ENCODE measurements around the gene SCAMP3. TPM values are rescaled to one million over a fixed set of nuclear protein-coding genes. Genes with fewer than 3 reads are reported as not detected.
A peak's percentile ranks its signal among the peaks of the same experiment; 100 is the strongest.
"Not testable (repeated sequence)": the region's sequence is repeated elsewhere in the genome, so short reads cannot be mapped to it uniquely, and the experiment has no call there.

The SCAMP3 gene
- total RNA-seq, 1 donor: 41.3 TPM

DNA sequence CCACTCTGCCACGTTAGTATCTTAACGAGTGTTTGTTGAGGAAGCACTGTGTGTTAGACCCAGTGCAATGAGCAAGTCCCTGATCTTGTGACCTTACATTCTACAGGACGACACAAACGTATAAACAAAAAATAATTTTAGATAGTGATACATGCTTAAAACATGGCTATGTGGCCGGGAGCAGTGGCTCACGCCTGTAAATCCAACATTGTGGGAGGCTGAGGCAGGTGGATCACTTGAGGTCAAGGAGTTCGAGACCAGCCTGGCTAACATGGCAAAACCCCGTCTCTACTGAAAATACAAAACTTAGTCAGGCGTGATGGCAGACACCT lies 34.1 kb downstream of the SCAMP3 start:
- Histone ChIP-seq H3K4me1 (ENCODE audit: insufficient read depth, low read length) (peaks cover 52% of the 10 kb centered on the region), H3K4me2 (ENCODE audit: insufficient read depth, low read length) (peak overlapping the region; percentile 97), H3K27ac (ENCODE audit: low read depth, low read length) (peak overlapping the region; percentile 91), H3K36me3 (ENCODE audit: insufficient read depth, low read length) (no peaks in the 10 kb centered on the region), H3K79me2 (ENCODE audit: insufficient read depth, low read length) (peaks cover 16% of the 10 kb centered on the region), H4K20me1 (ENCODE audit: insufficient read depth, low read length) (peaks cover 2% of the 10 kb centered on the region), H3K27me3 (ENCODE audit: insufficient read depth, low read length) (no peaks in the 10 kb centered on the region), H3K9me3 (ENCODE audit: low read depth, low read length) (no peaks in the 10 kb centered on the region), H3K4me3 (ENCODE audit: insufficient read depth, low read length) (peak overlapping the region; percentile 82), H2AFZ (ENCODE audit: low read length) (peak overlapping the region; percentile 97)
- no peak for DNase-seq (ENCODE audit: insufficient read length, low spot score, missing footprints)
- TF ChIP-seq, protein P1, sequence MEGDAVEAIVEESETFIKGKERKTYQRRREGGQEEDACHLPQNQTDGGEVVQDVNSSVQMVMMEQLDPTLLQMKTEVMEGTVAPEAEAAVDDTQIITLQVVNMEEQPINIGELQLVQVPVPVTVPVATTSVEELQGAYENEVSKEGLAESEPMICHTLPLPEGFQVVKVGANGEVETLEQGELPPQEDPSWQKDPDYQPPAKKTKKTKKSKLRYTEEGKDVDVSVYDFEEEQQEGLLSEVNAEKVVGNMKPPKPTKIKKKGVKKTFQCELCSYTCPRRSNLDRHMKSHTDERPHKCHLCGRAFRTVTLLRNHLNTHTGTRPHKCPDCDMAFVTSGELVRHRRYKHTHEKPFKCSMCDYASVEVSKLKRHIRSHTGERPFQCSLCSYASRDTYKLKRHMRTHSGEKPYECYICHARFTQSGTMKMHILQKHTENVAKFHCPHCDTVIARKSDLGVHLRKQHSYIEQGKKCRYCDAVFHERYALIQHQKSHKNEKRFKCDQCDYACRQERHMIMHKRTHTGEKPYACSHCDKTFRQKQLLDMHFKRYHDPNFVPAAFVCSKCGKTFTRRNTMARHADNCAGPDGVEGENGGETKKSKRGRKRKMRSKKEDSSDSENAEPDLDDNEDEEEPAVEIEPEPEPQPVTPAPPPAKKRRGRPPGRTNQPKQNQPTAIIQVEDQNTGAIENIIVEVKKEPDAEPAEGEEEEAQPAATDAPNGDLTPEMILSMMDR (IDR thresholded peaks at IDR 0.05; ENCODE audit: extremely low read depth, low read depth, low read length): no peak

DNA sequence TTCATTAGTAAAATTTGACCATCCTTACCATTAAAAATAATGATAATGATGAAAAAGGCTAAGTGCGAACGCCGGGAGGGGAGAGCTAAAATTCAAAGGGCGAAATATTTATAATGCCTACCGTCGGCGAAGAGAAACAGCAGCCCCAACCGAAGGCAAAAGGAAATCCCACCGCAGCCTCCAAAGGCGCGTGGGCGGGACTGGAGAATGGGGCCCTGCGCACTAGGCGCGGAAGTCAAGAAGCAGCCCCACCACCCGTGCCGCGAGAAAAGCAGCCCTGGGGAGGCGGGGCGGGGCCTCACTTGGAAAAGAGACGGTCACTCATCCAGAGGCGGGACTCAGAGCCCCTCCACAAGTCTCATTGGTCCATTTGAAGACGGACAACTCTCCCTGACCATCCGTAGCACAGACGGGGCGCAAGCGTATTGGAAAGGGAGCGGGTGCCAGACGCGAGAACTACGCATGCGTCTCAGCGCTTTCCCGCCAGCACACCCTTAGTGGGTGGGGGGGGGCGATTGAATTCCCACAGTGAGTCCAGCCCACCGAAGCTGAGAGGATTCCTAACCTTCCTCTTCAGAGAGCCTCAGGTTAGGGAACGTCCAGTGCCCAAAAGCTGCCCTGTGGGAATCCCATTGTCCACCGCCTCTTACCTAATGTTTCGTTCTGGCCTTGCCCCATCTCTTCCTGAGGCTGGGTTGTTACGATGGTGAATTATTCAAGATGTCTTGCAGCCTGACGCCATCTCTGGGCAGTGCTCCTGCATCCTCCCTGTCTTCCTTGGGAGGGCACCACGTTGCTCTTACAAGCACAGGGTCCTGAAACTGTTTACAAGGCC lies 34.7 kb downstream of the SCAMP3 start:
- Histone ChIP-seq H3K9me3 (ENCODE audit: low read depth, low read length) (no peaks in the 10 kb centered on the region), H4K20me1 (ENCODE audit: insufficient read depth, low read length) (peaks cover 2% of the 10 kb centered on the region), H3K4me1 (ENCODE audit: insufficient read depth, low read length) (peaks cover 48% of the 10 kb centered on the region), H2AFZ (ENCODE audit: low read length) (peak overlapping the region; percentile 97), H3K4me3 (ENCODE audit: insufficient read depth, low read length) (peak overlapping the region; percentile 82), H3K79me2 (ENCODE audit: insufficient read depth, low read length) (peaks cover 16% of the 10 kb centered on the region), H3K27ac (ENCODE audit: low read depth, low read length) (peak overlapping the region; percentile 91), H3K36me3 (ENCODE audit: insufficient read depth, low read length) (no peaks in the 10 kb centered on the region), H3K4me2 (ENCODE audit: insufficient read depth, low read length) (peak overlapping the region; percentile 97), H3K27me3 (ENCODE audit: insufficient read depth, low read length) (no peaks in the 10 kb centered on the region)
- peak; percentile 99 for DNase-seq (ENCODE audit: insufficient read length, low spot score, missing footprints)
- TF ChIP-seq, protein P1 (IDR thresholded peaks at IDR 0.05; ENCODE audit: extremely low read depth, low read depth, low read length): no peak

DNA sequence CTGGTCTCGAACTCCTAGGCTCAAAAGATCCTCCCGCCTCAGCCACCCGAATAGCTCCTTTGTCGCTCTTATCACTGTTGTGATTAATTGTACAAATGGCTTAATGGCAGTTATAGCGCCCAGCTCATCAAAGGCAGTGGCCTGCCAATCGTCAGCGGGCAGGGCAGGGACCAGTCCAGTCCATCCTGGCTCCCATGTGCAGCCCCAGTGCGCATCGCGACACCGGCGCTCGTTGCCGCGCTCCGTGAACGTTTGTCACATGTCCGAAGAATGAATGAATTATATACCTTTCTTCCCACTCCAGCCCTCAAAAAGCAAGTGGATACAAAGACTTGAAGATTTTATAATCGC lies 35.3 kb downstream of the SCAMP3 start:
- H2AFZ ChIP-seq (ENCODE audit: low read length): peak overlapping the region; percentile 73
- H3K4me3 ChIP-seq (ENCODE audit: insufficient read depth, low read length): peak overlapping the region; percentile 82
- H3K27me3 ChIP-seq (ENCODE audit: insufficient read depth, low read length): no peaks in the 10 kb centered on the region
- TF ChIP-seq, protein P1 (IDR thresholded peaks at IDR 0.05; ENCODE audit: extremely low read depth, low read depth, low read length): no peak
- H3K9me3 ChIP-seq (ENCODE audit: low read depth, low read length): no peaks in the 10 kb centered on the region
- peak; percentile 77 for DNase-seq (ENCODE audit: insufficient read length, low spot score, missing footprints)
- H3K79me2 ChIP-seq (ENCODE audit: insufficient read depth, low read length): peaks cover 16% of the 10 kb centered on the region
- H4K20me1 ChIP-seq (ENCODE audit: insufficient read depth, low read length): peaks cover 2% of the 10 kb centered on the region
- H3K36me3 ChIP-seq (ENCODE audit: insufficient read depth, low read length): no peaks in the 10 kb centered on the region
- H3K4me1 ChIP-seq (ENCODE audit: insufficient read depth, low read length): peaks cover 42% of the 10 kb centered on the region
- peak overlapping the region; percentile 89 for H3K27ac ChIP-seq (ENCODE audit: low read depth, low read length)
- peak overlapping the region; percentile 91 for H3K4me2 ChIP-seq (ENCODE audit: insufficient read depth, low read length)

DNA sequence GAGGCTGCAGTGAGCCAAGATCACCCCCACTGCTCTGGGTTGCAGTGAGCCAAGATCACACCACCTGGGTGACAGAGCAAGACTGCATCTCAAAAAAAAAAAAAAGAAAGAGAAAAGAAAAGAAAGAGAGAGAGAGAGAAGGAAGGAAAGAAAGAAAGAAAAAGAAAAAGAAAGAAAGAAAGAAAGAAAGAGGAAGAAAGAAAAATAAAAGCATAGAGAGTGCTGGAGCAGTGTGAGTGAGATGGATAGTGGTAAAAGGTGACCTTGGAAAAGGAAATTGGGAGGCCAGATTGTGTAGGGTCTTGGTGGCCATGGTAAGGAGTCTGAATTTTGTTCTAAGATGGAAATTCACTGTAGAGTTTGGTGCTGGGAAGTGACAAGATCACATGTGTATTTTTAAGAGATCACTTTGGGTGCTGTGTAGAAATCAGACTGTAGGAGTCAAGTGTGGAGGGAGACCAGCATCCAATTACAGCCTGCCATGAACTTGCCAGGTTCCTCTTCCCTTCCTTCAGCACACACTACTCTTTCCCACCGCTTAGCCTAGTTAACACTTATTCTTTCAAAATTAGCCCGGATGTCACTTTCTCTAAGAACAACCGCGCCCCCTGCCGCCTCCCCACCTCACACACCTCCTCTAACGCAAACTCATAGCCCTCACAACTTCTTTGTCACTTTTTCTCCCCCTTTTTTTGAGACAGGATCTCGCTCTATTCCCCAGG lies 35.8 kb downstream of the SCAMP3 start:
- Histone ChIP-seq H3K4me2 (ENCODE audit: insufficient read depth, low read length) (peak overlapping the region; percentile 91), H3K4me1 (ENCODE audit: insufficient read depth, low read length) (peaks cover 37% of the 10 kb centered on the region), H4K20me1 (ENCODE audit: insufficient read depth, low read length) (peaks cover 2% of the 10 kb centered on the region), H3K27me3 (ENCODE audit: insufficient read depth, low read length) (no peaks in the 10 kb centered on the region), H3K4me3 (ENCODE audit: insufficient read depth, low read length) (peak overlapping the region; percentile 82), H3K36me3 (ENCODE audit: insufficient read depth, low read length) (no peaks in the 10 kb centered on the region), H3K9me3 (ENCODE audit: low read depth, low read length) (no peaks in the 10 kb centered on the region), H3K79me2 (ENCODE audit: insufficient read depth, low read length) (peaks cover 16% of the 10 kb centered on the region), H3K27ac (ENCODE audit: low read depth, low read length) (peak overlapping the region; percentile 89), H2AFZ (ENCODE audit: low read length) (peak overlapping the region; percentile 73)
- DNase-seq (ENCODE audit: insufficient read length, low spot score, missing footprints): peak; percentile 78
- TF ChIP-seq, protein P1 (IDR thresholded peaks at IDR 0.05; ENCODE audit: extremely low read depth, low read depth, low read length): peak; percentile 61

DNA sequence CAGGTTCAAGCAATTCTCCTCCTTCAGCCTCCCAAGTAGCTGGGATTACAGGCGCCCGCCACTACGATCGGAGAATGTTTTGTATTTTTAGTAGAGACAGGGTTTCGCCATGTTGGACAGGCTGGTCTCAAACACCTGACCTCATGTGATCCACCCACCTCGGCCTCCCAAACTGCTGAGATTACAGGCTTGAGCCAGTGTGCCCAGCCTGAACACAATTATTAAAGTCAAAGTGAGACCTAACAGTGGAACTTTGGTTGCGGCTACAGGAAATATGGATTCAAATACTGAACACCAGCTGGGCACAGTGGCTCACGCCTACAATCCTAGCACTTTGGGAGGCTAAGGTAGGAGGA lies 36.8 kb downstream of the SCAMP3 start:
- peaks cover 16% of the 10 kb centered on the region for H3K79me2 ChIP-seq (ENCODE audit: insufficient read depth, low read length)
- not testable (repeated sequence) for H4K20me1 ChIP-seq (ENCODE audit: insufficient read depth, low read length); H3K4me3 ChIP-seq (ENCODE audit: insufficient read depth, low read length); H2AFZ ChIP-seq (ENCODE audit: low read length); H3K27me3 ChIP-seq (ENCODE audit: insufficient read depth, low read length); H3K36me3 ChIP-seq (ENCODE audit: insufficient read depth, low read length); DNase-seq (ENCODE audit: insufficient read length, low spot score, missing footprints); H3K9me3 ChIP-seq (ENCODE audit: low read depth, low read length)
- H3K4me2 ChIP-seq (ENCODE audit: insufficient read depth, low read length): peak overlapping the region; percentile 91
- peak overlapping the region; percentile 89 for H3K27ac ChIP-seq (ENCODE audit: low read depth, low read length)
- H3K4me1 ChIP-seq (ENCODE audit: insufficient read depth, low read length): peaks cover 37% of the 10 kb centered on the region

All from osteoblast (primary cell).